ENCODE results near the gene GRHL1. TPM values are rescaled to one million over a fixed set of nuclear protein-coding genes. Genes with fewer than 3 reads are reported as not detected.

The GRHL1 gene
- total RNA-seq, 4 donors from 2014 or later, result 0.24 to 2.8 (median 1.4) TPM

DNA sequence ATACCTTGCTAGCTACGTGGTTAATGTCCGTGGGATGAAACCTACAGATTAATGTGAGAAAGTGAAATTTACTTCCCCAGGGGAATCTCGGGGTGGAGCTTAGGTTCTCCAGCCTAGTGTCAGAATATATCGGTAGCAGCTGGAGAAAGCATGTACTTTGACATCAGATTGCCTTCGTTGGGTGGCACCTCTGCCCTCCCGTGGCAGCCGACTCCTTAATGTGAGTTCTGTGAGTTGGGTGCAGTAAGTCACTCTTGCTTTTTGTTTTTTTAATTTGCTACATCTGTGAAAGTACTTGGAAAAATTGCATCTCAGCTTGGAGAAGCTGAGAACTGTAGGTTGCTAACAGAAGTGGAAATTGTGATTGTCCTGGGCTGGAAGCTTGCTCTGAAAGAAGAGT, 95.4 kb downstream of the GRHL1 start:
- DNase-seq, result no peak
- Histone ChIP-seq H3K36me3 (no peaks in the 10 kb centered on the region), H3K9me3 (no peaks in the 10 kb centered on the region), H3K27ac (peak overlapping the region; percentile 100), H3K4me1 (peaks cover 5 to 7% of the 10 kb centered on the region in 2 donors), H3K4me3 (no peak overlapping the region), H3K27me3 (no peaks in the 10 kb centered on the region)
- intact Hi-C loops (cut with DNase I; ENCODE audit: low total_unique reads), result loop anchor here (5.0 kb wide), 1 partner anchor 65 kb away; no protein-coding TSS in a partner anchor
- no peak for TF ChIP-seq POLR2A (IDR thresholded peaks at IDR 0.05)
- TF ChIP-seq, protein P1, sequence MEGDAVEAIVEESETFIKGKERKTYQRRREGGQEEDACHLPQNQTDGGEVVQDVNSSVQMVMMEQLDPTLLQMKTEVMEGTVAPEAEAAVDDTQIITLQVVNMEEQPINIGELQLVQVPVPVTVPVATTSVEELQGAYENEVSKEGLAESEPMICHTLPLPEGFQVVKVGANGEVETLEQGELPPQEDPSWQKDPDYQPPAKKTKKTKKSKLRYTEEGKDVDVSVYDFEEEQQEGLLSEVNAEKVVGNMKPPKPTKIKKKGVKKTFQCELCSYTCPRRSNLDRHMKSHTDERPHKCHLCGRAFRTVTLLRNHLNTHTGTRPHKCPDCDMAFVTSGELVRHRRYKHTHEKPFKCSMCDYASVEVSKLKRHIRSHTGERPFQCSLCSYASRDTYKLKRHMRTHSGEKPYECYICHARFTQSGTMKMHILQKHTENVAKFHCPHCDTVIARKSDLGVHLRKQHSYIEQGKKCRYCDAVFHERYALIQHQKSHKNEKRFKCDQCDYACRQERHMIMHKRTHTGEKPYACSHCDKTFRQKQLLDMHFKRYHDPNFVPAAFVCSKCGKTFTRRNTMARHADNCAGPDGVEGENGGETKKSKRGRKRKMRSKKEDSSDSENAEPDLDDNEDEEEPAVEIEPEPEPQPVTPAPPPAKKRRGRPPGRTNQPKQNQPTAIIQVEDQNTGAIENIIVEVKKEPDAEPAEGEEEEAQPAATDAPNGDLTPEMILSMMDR (IDR thresholded peaks at IDR 0.05), result no peak

DNA sequence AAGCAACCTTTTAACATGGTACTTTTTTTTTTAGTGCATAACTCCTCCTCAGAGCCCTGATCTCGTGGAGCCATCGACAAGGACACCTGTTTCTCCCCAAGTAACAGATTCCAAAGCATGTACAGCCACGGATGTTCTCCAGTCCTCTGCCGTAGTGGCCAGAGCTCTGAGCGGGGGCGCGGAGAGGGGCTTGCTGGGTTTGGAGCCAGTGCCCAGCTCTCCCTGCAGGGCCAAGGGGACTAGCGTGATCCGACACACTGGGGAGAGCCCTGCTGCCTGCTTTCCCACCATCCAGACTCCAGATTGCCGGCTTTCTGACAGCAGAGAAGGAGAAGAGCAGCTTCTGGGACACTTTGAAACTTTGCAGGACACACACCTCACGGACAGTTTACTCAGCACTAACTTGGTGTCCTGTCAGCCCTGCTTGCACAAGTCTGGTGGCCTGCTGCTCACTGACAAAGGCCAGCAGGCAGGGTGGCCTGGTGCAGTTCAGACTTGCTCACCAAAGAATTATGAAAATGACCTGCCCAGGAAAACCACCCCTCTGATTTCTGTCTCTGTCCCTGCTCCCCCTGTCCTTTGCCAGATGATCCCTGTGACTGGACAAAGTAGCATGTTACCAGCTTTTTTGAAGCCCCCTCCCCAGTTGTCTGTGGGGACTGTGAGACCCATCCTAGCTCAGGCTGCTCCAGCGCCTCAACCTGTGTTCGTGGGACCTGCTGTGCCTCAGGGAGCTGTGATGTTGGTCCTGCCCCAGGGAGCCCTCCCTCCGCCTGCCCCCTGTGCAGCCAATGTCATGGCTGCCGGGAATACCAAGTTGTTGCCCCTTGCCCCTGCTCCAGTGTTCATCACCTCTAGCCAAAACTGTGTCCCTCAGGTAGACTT, 96.4 kb downstream of the GRHL1 start:
- no peak for TF ChIP-seq POLR2A (IDR thresholded peaks at IDR 0.05)
- TF ChIP-seq, protein P1 (IDR thresholded peaks at IDR 0.05), result no peak
- Histone ChIP-seq H3K27me3 (no peaks in the 10 kb centered on the region), H3K27ac (peak overlapping the region; percentile 13 to 100), H3K9me3 (no peaks in the 10 kb centered on the region), H3K36me3 (no peaks in the 10 kb centered on the region), H3K4me3 (no peak overlapping the region), H3K4me1 (peaks cover 3 to 7% of the 10 kb centered on the region in 2 donors)
- DNase-seq, result no peak
- intact Hi-C loops (cut with DNase I; ENCODE audit: low total_unique reads), result loop anchor here (5.0 kb wide), 1 partner anchor 66 kb away; no protein-coding TSS in a partner anchor

DNA sequence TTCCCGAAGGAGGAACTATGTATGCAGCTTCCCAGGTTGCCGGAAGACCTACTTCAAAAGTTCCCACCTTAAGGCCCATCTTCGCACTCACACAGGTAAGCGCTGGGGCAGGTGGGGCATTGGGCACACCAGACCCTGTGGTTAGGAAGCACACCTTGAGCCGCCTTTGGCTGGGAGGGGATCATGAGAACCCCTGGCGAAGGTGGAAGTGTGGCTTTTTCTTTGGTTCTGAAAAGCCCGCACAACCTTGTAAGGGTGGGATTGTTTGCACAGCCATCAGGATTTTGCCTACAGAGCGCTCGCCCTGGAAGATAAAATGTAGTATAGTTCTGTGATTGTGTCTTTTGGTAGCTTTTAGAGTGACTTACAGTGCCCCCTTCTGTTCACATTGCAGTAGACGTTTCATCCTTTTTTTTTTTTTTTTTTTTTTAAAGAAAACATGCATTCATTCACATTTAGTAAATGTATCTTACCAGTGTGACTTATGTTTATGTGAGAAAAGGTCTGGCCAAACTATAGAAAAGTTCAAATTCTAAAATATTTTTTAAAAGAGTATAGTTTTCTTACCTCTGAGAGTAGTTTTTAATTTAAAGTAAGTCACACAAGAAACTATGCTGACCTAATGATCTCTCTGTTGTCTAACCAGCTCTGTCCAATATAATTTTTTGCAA, 97.1 kb downstream of the GRHL1 start:
- H3K36me3 ChIP-seq, result no peaks in the 10 kb centered on the region
- DNase-seq, result no peak
- peak overlapping the region in 1 of 2 donors; percentile 35 for H3K27ac ChIP-seq
- TF ChIP-seq POLR2A (IDR thresholded peaks at IDR 0.05), result no peak
- TF ChIP-seq, protein P1 (IDR thresholded peaks at IDR 0.05), result peak; percentile 59 to 64 (median 62)
- no peak overlapping the region for H3K4me3 ChIP-seq
- no peaks in the 10 kb centered on the region for H3K27me3 ChIP-seq
- intact Hi-C loops (cut with DNase I; ENCODE audit: low total_unique reads), result loop anchor here (5.0 kb wide), 1 partner anchor 66 kb away; no protein-coding TSS in a partner anchor
- H3K9me3 ChIP-seq, result no peaks in the 10 kb centered on the region
- H3K4me1 ChIP-seq, result peaks cover 3 to 7% of the 10 kb centered on the region in 2 donors

Other genes with a start within 250 kb of the GRHL1 start
- 10 to 100 TPM in 2 of 4 donors, 1 to 10 TPM in 2; 5.1 to 53.6 (median 19.0) TPM for gene TAF1B, start 108.2 kb upstream of the GRHL1 start, total RNA-seq
- 10 to 100 TPM; 23.4 to 49.9 (median 31.7) TPM for gene KLF11, start 91.9 kb downstream of the GRHL1 start, total RNA-seq
- gene CYS1, start 128.7 kb downstream of the GRHL1 start, total RNA-seq, result 10 to 100 TPM in 2 of 4 donors, 1 to 10 TPM in 2; 7.2 to 15.5 (median 11.2) TPM
- 10 to 100 TPM in 1 of 4 donors, not detected in 3; 27.2 TPM for gene RRM2, start 171.0 kb downstream of the GRHL1 start, total RNA-seq